SH-SY5Y (cell line): ENCODE results near the gene FRMD4A.
A peak's percentile ranks its signal among the peaks of the same experiment; 100 is the strongest.

Experiments used
- GATA2 ChIP-seq: IDR thresholded peaks from 2 replicates; pipeline ENCODE4 v1.6.1; 2011; ENCODE audit warnings: mild to moderate bottlenecking, low read depth, low read length
- GATA3 ChIP-seq: IDR thresholded peaks from 2 replicates; pipeline ENCODE4 v1.6.1; 2011; ENCODE audit warnings: low read depth, mild to moderate bottlenecking, low read length, moderate library complexity

The FRMD4A gene

GRCh38 chr10:13860886-13861285 lies 469.8 kb downstream of the FRMD4A start:
- TF ChIP-seq GATA3 (no peak), GATA2 (no peak)

DNA sequence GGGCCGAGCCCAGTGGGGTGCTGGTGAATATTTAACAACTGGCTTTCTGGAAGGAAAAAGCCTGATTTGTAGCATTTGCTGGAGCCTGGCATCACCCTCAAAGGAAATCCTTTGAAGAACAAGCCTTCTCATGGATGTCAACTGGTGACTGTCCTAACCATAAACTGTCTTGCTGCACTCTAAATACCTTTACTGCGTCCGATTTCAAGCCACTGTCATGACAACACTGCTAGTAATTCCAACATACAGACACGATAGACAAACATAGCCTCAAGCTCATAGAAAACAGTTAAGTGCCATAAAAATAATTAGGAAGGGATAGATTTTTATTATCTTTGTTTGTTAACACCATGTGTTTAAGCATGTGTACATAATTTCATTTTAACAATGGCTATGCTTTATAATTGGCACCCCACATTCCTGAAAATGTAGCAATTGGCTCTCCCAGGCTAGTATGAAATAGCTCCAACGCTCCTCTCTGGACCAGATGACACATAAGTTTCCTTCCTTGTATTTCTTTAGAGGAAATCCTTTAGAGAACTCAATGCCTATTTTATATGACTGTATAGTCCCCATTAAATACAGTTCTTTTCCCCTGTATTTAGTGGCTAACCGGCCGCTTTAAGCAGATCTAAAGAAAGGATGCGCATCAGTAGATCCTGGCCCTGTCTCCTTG lies 470.6 kb downstream of the FRMD4A start:
- no peak for TF ChIP-seq GATA2
- TF ChIP-seq GATA3 = no peak

- TF ChIP-seq GATA2 (no peak), GATA3 (no peak)
Measured at GRCh38 chr10:13858709-13859108, 472.0 kb downstream of the FRMD4A start.

- TF ChIP-seq GATA3 (no peak), GATA2 (no peak)
Measured at GRCh38 chr10:13857451-13857850, 473.3 kb downstream of the FRMD4A start.

GRCh38 chr10:13853854-13854253 lies 476.9 kb downstream of the FRMD4A start:
- no peak for TF ChIP-seq GATA2
- TF ChIP-seq GATA3 = no peak

DNA sequence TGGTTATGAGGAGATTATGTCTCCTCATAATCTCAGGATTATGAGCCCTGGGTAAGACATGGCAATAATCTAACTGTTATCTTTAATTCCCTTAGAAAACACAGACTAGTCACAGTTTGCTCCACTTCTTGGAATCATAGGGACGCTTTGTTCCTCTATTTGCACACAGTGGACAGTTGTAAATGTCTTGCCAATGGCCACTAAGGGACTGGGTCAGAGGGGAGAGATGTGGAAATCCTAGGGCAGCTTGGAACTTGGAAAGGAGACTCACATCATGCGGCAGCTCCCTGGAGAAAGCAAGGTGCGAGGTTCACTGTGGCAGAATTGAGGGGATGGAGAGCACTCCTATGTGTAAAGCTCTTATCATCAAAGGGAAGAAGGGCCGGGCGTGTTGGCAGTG lies 477.9 kb downstream of the FRMD4A start:
- TF ChIP-seq GATA3 (no peak), GATA2 (no peak)

DNA sequence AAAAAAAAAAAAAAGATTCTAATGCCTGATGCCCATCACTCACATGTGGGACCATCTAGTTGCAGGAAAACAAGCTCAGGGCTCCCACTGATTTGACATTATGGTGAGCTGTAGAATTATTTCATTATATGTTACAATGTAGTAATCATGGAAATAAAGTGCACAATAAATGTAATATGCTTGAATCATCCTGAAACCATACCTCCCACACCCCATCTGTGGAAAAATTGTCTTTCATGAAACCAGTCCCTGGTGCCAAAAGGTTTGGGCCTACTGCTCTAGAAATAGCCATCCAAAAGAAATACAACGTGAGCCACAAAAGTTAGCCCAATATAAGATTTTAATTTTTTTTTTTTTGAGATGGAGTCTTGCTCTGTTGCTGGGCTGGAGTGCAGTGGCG lies 478.8 kb downstream of the FRMD4A start:
- TF ChIP-seq GATA3 (no peak), GATA2 (no peak)

- peak; percentile 81 for TF ChIP-seq GATA2
- peak; percentile 55; the same call in 1 of the 2 replicates for TF ChIP-seq GATA3
Measured at GRCh38 chr10:13848520-13849445, 481.9 kb downstream of the FRMD4A start.

DNA sequence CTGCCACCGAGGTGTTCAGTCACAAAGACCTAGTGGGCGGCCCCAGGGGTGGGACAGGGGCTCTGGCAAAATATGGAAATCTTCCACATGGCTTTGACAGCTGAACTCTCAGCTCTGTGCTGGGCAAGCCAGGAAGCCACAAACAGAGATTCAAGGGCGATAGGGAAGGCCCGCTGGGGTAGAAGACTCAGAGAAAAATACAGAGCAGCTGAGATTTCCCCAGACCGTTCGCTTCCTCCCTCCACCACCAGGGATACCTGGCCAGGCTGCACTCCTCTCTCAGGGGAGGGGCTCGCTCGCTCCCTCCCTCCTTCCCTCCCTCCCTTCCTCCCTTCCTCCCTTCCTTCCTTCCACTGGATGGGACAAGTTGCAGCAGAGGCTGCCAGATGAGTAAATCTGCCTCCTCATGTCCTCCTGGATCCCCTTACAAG lies 483.5 kb downstream of the FRMD4A start:
- peak; percentile 40 for TF ChIP-seq GATA3
- peak; percentile 85 for TF ChIP-seq GATA2

DNA sequence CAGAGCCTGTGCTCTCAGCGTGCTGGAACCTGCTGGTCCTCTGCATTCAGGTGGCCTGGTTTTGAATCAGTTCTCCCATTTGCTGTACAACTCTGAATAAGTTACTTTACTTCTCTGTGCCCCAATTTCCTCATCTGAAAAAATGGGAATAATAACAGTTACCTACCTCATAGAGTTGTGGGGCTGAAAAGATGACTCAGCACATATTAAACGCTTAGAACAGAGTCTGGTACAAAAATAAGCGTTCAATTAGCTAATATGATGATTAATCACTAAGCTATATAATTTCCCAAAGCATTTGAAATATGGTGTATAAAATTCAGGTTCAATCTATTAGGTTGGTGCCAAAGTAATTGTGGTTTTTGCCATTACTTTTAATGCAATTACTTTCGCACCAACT lies 484.8 kb downstream of the FRMD4A start:
- no peak for TF ChIP-seq GATA2
- TF ChIP-seq GATA3 = no peak

- TF ChIP-seq GATA3 = no peak
- TF ChIP-seq GATA2 = no peak
Measured at GRCh38 chr10:13844651-13845050, 486.1 kb downstream of the FRMD4A start.

DNA sequence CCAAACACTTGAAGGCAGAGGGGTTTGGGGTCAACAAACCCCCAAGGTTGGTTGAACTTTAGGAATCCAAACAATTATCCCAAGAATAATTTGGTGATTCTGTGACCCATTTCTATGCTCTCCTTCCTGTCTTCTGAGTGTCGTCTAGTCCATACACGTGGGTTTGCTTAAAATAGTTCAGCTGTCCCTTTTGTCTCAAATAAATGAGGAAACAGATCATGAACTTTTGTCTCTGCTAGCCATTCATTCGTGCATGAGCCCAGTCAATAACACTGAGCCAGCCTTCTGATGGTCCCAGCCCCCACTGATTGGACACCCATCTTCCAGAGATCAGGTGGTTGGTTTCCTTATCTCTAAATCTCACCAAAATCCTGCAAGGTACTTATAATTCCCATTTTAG lies 488.6 kb downstream of the FRMD4A start:
- TF ChIP-seq GATA2 (no peak), GATA3 (no peak)

GRCh38 chr10:13840036-13840435 lies 490.7 kb downstream of the FRMD4A start:
- no peak for TF ChIP-seq GATA2
- TF ChIP-seq GATA3 = no peak

- no peak for TF ChIP-seq GATA3
- TF ChIP-seq GATA2 = no peak
Measured at GRCh38 chr10:13839430-13839990, 491.2 kb downstream of the FRMD4A start.
